A549 (cell line): ENCODE measurements around the gene CAMTA1.

ENCODE experiments used
- BHLHE40 ChIP-seq: IDR thresholded peaks from 2 replicates; pipeline ENCODE4 v1.6.1; 2012; ENCODE audit warnings: low read depth, low read length, inconsistent platforms
- CEBPB ChIP-seq, 2 experiments: fragments of >200 bp in 1 of 2; sonication (Bioruptor Twin) in 1 of 2; formaldehyde crosslinking in 1 of 2; IDR thresholded peaks; 2 replicates each; pipeline ENCODE4 v1.6.1; 2012 to 2016
- TF ChIP-seq, protein P1 (sequence below): IDR thresholded peaks from 2 replicates; pipeline ENCODE4 v1.6.1; 2012

DNA sequence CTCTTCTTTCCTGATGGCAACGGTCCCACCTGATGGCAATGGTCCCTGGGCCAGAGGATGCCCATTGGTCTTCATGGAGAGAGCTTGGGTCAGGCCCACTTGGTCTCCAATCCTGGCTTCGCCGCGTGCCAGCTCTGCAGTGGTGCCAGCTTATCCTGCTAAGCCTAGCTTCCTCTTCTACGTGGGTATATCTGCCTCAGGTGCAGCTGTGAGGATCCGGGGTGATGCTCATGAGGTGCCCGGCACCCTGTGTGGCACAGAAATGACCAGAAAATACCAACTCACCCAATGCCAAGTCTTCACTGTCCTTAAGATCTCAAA lies 437.4 kb downstream of the CAMTA1 start:
- TF ChIP-seq BHLHE40 (no peak), CEBPB (IDR thresholded peaks at IDR 0.05) (no peak)
- TF ChIP-seq, protein P1, sequence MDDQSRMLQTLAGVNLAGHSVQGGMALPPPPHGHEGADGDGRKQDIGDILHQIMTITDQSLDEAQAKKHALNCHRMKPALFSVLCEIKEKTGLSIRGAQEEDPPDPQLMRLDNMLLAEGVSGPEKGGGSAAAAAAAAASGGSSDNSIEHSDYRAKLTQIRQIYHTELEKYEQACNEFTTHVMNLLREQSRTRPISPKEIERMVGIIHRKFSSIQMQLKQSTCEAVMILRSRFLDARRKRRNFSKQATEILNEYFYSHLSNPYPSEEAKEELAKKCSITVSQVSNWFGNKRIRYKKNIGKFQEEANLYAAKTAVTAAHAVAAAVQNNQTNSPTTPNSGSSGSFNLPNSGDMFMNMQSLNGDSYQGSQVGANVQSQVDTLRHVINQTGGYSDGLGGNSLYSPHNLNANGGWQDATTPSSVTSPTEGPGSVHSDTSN, result no peak
